Measurements from ENCODE around the gene FANCC.

Gene FANCC

GRCh38 chr9:95071925-95072324 lies 245.6 kb downstream of the FANCC start:
- DNase-seq (ENCODE audit: low spot score) = no peak
- peak overlapping the region; percentile 54 for H3K27ac ChIP-seq
- TF ChIP-seq CTCF (conservative IDR thresholded peaks at IDR 0.05; ENCODE audit: low read depth) = no peak
- ChIA-PET CTCF (no interaction called here), POLR2A (ENCODE audit: low non-redundant PET) (no interaction called here)

GRCh38 chr9:95071450-95071849 lies 246.1 kb downstream of the FANCC start:
- CTCF ChIA-PET = no interaction called here
- no peak for DNase-seq (ENCODE audit: low spot score)
- POLR2A ChIA-PET (ENCODE audit: low non-redundant PET) = no interaction called here
- H3K27ac ChIP-seq = peak overlapping the region; percentile 54; the same call in 1 of the 2 replicates
- TF ChIP-seq CTCF (conservative IDR thresholded peaks at IDR 0.05; ENCODE audit: low read depth) = no peak

GRCh38 chr9:95070549-95071021 lies 246.9 kb downstream of the FANCC start:
- TF ChIP-seq CTCF (conservative IDR thresholded peaks at IDR 0.05; ENCODE audit: low read depth) = no peak
- CTCF ChIA-PET = interaction anchor here (0.7 kb wide), 1 partner anchor 402 kb away, joined by 7 read pairs; no protein-coding TSS in a partner anchor
- no peak for DNase-seq (ENCODE audit: low spot score)
- H3K27ac ChIP-seq = peak overlapping the region; percentile 45
- POLR2A ChIA-PET (ENCODE audit: low non-redundant PET) = no interaction called here

- POLR2A ChIA-PET (ENCODE audit: low non-redundant PET) = no interaction called here
- DNase-seq (ENCODE audit: low spot score) = no peak
- H3K27ac ChIP-seq = no peak overlapping the region
- CTCF ChIA-PET = no interaction called here
- no peak for TF ChIP-seq CTCF (conservative IDR thresholded peaks at IDR 0.05; ENCODE audit: low read depth)
Observed at GRCh38 chr9:95067897-95068296, 249.6 kb downstream of the FANCC start.

GRCh38 chr9:95067057-95067456 lies 250.5 kb downstream of the FANCC start:
- ChIA-PET POLR2A (ENCODE audit: low non-redundant PET) (no interaction called here), CTCF (interaction anchor here (0.7 kb wide), 1 partner anchor 10 kb away, joined by 3 read pairs; no protein-coding TSS in a partner anchor)
- no peak for DNase-seq (ENCODE audit: low spot score)
- TF ChIP-seq CTCF (conservative IDR thresholded peaks at IDR 0.05; ENCODE audit: low read depth) = no peak
- peak overlapping the region; percentile 53 for H3K27ac ChIP-seq

GRCh38 chr9:95065224-95065623 lies 252.3 kb downstream of the FANCC start:
- DNase-seq (ENCODE audit: low spot score) = no peak
- POLR2A ChIA-PET (ENCODE audit: low non-redundant PET) = no interaction called here
- CTCF ChIA-PET = interaction anchor here (0.6 kb wide), 2 partner anchors 13 to 51 kb away, joined by 3 read pairs; no protein-coding TSS in a partner anchor
- TF ChIP-seq CTCF (conservative IDR thresholded peaks at IDR 0.05; ENCODE audit: low read depth) = no peak
- H3K27ac ChIP-seq = peak overlapping the region; percentile 71

Data from RWPE1 (cell line).